Astrocyte (in vitro differentiated cells and primary cell): ENCODE data around the gene LINC00632. TPM values are rescaled to one million over a fixed set of nuclear protein-coding genes. Genes with fewer than 3 reads are reported as not detected.

Source experiments
- DNase-seq: peaks from one replicate; pipeline ENCODE4 v3.0.0-alpha.2; 2010; ENCODE audit warnings: low read depth
- FAIRE-seq: peaks from 2 replicates; lab custom pipeline; 2011; peaks lifted over from hg19 to GRCh38; lab: Jason Lieb, UNC
- H2AFZ ChIP-seq: 2 replicates; pipeline ENCODE4 v1.6.0; 2012; ENCODE audit warnings: low read depth, low read length, inconsistent platforms
- H3K27ac ChIP-seq: 2 replicates; pipeline ENCODE4 v1.5.1; 2011; ENCODE audit warnings: low read depth, low read length, inconsistent platforms
- H3K27me3 ChIP-seq: 2 replicates; pipeline ENCODE4 v1.6.0; 2011; ENCODE audit warnings: low read length, inconsistent platforms; ENCODE audit not compliant: insufficient read depth
- H3K36me3 ChIP-seq: 2 replicates; pipeline ENCODE4 v1.5.1; 2011; ENCODE audit warnings: low read length, inconsistent platforms; ENCODE audit not compliant: insufficient read depth
- H3K4me1 ChIP-seq: 2 replicates; pipeline ENCODE4 v1.5.1; 2011; ENCODE audit warnings: low read length, inconsistent platforms; ENCODE audit not compliant: insufficient read depth
- H3K4me2 ChIP-seq: 2 replicates; pipeline ENCODE4 v1.6.0; 2012; ENCODE audit warnings: low read length, inconsistent platforms
- H3K4me3 ChIP-seq: 2 replicates; pipeline ENCODE4 v1.5.1; 2011; ENCODE audit warnings: low read depth, mild to moderate bottlenecking, low read length, inconsistent platforms; ENCODE audit not compliant: insufficient read depth
- H3K79me2 ChIP-seq: 2 replicates; pipeline ENCODE4 v1.6.0; 2012; ENCODE audit warnings: mild to moderate bottlenecking, low read length, inconsistent platforms; ENCODE audit not compliant: insufficient read depth
- H3K9ac ChIP-seq: 2 replicates; pipeline ENCODE4 v1.6.0; 2012; ENCODE audit warnings: mild to moderate bottlenecking, low read length, inconsistent platforms
- H3K9me3 ChIP-seq: 2 replicates; pipeline ENCODE4 v1.5.1; 2012; ENCODE audit warnings: low read depth, mild to moderate bottlenecking, low read length, inconsistent platforms; ENCODE audit not compliant: insufficient read depth
- H4K20me1 ChIP-seq: 2 replicates; pipeline ENCODE4 v1.6.0; 2012; ENCODE audit warnings: low read length, inconsistent platforms; ENCODE audit not compliant: insufficient read depth
- H3K27ac Mint-ChIP-seq: one replicate; pipeline ENCODE4 v1.8.0; 2021; ENCODE audit warnings: mild to moderate bottlenecking, mixed read lengths; ENCODE audit not compliant: unreplicated experiment
- H3K27me3 Mint-ChIP-seq: one replicate; pipeline ENCODE4 v1.8.0; 2021; ENCODE audit warnings: low read depth, mixed read lengths; ENCODE audit not compliant: unreplicated experiment
- H3K36me3 Mint-ChIP-seq: one replicate; pipeline ENCODE4 v1.8.0; 2021; ENCODE audit warnings: low read depth, mixed read lengths; ENCODE audit not compliant: unreplicated experiment
- H3K4me1 Mint-ChIP-seq: one replicate; pipeline ENCODE4 v1.8.0; 2021; ENCODE audit warnings: low read depth, mixed read lengths; ENCODE audit not compliant: unreplicated experiment
- H3K4me3 Mint-ChIP-seq: one replicate; pipeline ENCODE4 v1.8.0; 2021; ENCODE audit warnings: mild to moderate bottlenecking, moderate library complexity, mixed read lengths; ENCODE audit not compliant: unreplicated experiment
- H3K9me3 Mint-ChIP-seq: one replicate; pipeline ENCODE4 v1.8.0; 2021; ENCODE audit warnings: mild to moderate bottlenecking, mixed read lengths; ENCODE audit not compliant: unreplicated experiment
- CTCF ChIP-seq: IDR thresholded peaks from 2 replicates; pipeline ENCODE4 v1.5.1; 2011; ENCODE audit warnings: low read depth, mild to moderate bottlenecking, inconsistent platforms, low read length, moderate library complexity; ENCODE audit not compliant: insufficient read depth
- EZH2 ChIP-seq: IDR thresholded peaks from 2 replicates; pipeline ENCODE4 v1.6.1; 2012; ENCODE audit warnings: mild to moderate bottlenecking, low read length, inconsistent platforms; ENCODE audit not compliant: insufficient read depth
- total RNA-seq: library from RNA; stranded (reverse); gene quantifications from 2 replicates; pipeline ENCODE4 v1.2.1, GENCODE V29; 2021

The LINC00632 gene
- total RNA-seq, 1 donor from 2014 or later: 318 TPM

GRCh38 chrX:140766024-140766611, 56.6 kb downstream of the LINC00632 start:
- Mint-ChIP-seq H3K27me3 (no peaks in the 10 kb centered on the region), H3K9me3 (no peaks in the 10 kb centered on the region), H3K36me3 (peaks cover 2% of the 10 kb centered on the region), H3K4me3 (peak overlapping the region; percentile 97), H3K4me1 (peaks cover 7% of the 10 kb centered on the region), H3K27ac (peak overlapping the region; percentile 98)
- Histone ChIP-seq H3K4me1 (peaks cover 5% of the 10 kb centered on the region), H3K27me3 (no peaks in the 10 kb centered on the region), H3K9ac (peak overlapping the region; percentile 92), H3K4me3 (peak overlapping the region; percentile 74), H4K20me1 (peaks cover 13% of the 10 kb centered on the region), H3K27ac (peak overlapping the region; percentile 77), H3K9me3 (no peaks in the 10 kb centered on the region), H2AFZ (no peak overlapping the region), H3K79me2 (peaks cover 41% of the 10 kb centered on the region), H3K36me3 (no peaks in the 10 kb centered on the region), H3K4me2 (peak overlapping the region; percentile 92)
- DNase-seq (peak; percentile 35), FAIRE-seq (peak; percentile 99)
- no peak for TF ChIP-seq EZH2
- TF ChIP-seq CTCF: peak; percentile 78

GRCh38 chrX:140767646-140768045, 58.1 kb downstream of the LINC00632 start:
- peak overlapping the region; percentile 50 for H3K4me2 ChIP-seq
- H3K4me3 ChIP-seq: no peak overlapping the region
- H3K27ac Mint-ChIP-seq: peak overlapping the region; percentile 53
- peaks cover 5% of the 10 kb centered on the region for H3K4me1 Mint-ChIP-seq
- H3K9me3 Mint-ChIP-seq: no peaks in the 10 kb centered on the region
- FAIRE-seq: no peak
- peak overlapping the region; percentile 75 for H3K4me3 Mint-ChIP-seq
- H4K20me1 ChIP-seq: peaks cover 13% of the 10 kb centered on the region
- peaks cover 2% of the 10 kb centered on the region for H3K36me3 Mint-ChIP-seq
- H3K9ac ChIP-seq: no peak overlapping the region
- no peak overlapping the region for H2AFZ ChIP-seq
- peaks cover 42% of the 10 kb centered on the region for H3K79me2 ChIP-seq
- H3K27me3 ChIP-seq: no peaks in the 10 kb centered on the region
- H3K36me3 ChIP-seq: no peaks in the 10 kb centered on the region
- peak overlapping the region; percentile 12 for H3K27ac ChIP-seq
- H3K27me3 Mint-ChIP-seq: no peaks in the 10 kb centered on the region
- peak; percentile 50 for DNase-seq
- peaks cover 5% of the 10 kb centered on the region for H3K4me1 ChIP-seq
- TF ChIP-seq EZH2 (no peak), CTCF (no peak)
- no peaks in the 10 kb centered on the region for H3K9me3 ChIP-seq

- no peaks in the 10 kb centered on the region for H3K9me3 ChIP-seq
- TF ChIP-seq EZH2 (no peak), CTCF (no peak)
- FAIRE-seq: peak; percentile 68
Measured at GRCh38 chrX:140775211-140775610, 65.7 kb downstream of the LINC00632 start.

More at GRCh38 chrX:140775211-140775610, 65.7 kb downstream of the LINC00632 start:
- no peak overlapping the region for H2AFZ ChIP-seq
- H3K36me3 ChIP-seq: no peaks in the 10 kb centered on the region
- Mint-ChIP-seq H3K4me1 (no peaks in the 10 kb centered on the region), H3K9me3 (no peaks in the 10 kb centered on the region), H3K36me3 (peaks cover 7% of the 10 kb centered on the region), H3K27me3 (no peaks in the 10 kb centered on the region), H3K27ac (no peak overlapping the region), H3K4me3 (no peak overlapping the region)
- H3K4me3 ChIP-seq: no peak overlapping the region
- H3K79me2 ChIP-seq: peaks cover 7% of the 10 kb centered on the region
- no peak overlapping the region for H3K4me2 ChIP-seq
- DNase-seq: peak; percentile 26
- no peaks in the 10 kb centered on the region for H4K20me1 ChIP-seq
- H3K27ac ChIP-seq: no peak overlapping the region
- H3K9ac ChIP-seq: no peak overlapping the region
- H3K27me3 ChIP-seq: no peaks in the 10 kb centered on the region
- no peaks in the 10 kb centered on the region for H3K4me1 ChIP-seq
